Pulmonary artery endothelial cell (primary cell): ENCODE measurements around the gene EHD2. TPM values are rescaled to one million over a fixed set of nuclear protein-coding genes. Genes with fewer than 3 reads are reported as not detected.

Experiments
- DNase-seq: peaks from one replicate; pipeline ENCODE4 v3.0.0-alpha.2; 2011; ENCODE audit warnings: low read depth, low spot score
- total RNA-seq: library from RNA; depleted of rRNA; stranded (reverse); fragments of >200 nt; gene quantifications from 2 replicates; pipeline ENCODE4 v1.2.3, GENCODE V29; 2014

Gene EHD2
- total RNA-seq, 1 donor from 2014 or later: 97.5 TPM

- DNase-seq: no peak
Measured at GRCh38 chr19:47691090-47691489, 22.1 kb upstream of the EHD2 start.

- no peak for DNase-seq
Measured at GRCh38 chr19:47691782-47692181, 21.4 kb upstream of the EHD2 start.

GRCh38 chr19:47693489-47693888 is 19.7 kb upstream of the EHD2 start:
- no peak for DNase-seq

DNA sequence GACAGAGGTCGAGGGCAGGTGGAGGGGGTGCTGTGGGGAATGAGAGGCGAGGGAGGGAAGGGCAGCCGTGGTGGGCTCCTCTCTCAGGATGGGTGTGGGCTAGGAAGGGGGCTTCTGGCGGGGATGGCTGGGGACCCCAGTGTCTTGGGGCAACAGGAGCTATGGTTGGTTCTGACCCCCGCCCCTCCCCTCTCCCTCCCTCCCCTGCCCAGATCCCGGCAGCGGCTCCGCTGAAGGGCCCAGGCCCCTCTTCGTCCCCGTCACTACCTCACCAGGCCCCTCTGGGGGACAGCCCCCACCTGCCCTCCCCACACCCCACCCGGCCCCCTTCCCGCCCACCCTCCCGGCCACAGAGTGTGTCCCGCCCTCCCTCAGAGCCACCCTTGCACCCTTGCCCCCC is 19.3 kb upstream of the EHD2 start:
- DNase-seq: no peak

DNA sequence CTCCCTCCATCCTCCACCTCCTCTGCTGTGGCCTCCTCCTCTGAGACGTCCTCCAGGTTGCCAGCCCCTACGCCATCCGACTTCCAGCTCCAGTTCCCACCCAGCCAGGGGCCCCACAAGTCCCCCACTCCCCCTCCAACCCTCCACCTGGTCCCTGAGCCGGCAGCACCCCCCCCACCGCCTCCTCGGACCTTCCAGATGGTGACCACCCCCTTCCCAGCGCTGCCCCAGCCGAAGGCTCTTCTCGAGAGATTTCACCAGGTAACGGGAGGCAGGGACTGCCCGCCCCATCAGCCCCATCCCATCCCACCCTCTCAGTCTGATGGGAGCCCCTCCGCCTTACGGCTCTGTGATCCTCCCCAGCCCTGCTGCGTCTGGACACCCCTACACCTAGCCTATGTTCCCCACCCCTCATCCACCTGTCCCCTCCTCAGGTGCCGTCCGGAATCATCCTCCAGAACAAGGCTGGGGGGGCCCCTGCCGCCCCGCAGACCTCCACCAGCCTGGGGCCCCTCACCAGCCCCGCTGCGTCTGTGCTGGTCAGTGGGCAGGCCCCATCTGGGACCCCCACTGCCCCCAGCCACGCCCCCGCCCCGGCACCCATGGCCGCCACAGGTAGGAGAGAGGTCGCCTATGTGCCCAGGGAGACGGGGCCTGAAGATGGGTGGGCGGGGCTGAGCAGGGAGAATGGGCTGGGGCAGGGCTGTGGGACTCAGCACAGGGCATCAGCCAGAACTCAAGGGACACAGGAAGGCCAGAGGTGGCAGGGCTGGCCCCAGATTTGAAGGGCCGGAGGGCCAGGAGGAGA is 18.6 kb upstream of the EHD2 start:
- no peak for DNase-seq

DNA sequence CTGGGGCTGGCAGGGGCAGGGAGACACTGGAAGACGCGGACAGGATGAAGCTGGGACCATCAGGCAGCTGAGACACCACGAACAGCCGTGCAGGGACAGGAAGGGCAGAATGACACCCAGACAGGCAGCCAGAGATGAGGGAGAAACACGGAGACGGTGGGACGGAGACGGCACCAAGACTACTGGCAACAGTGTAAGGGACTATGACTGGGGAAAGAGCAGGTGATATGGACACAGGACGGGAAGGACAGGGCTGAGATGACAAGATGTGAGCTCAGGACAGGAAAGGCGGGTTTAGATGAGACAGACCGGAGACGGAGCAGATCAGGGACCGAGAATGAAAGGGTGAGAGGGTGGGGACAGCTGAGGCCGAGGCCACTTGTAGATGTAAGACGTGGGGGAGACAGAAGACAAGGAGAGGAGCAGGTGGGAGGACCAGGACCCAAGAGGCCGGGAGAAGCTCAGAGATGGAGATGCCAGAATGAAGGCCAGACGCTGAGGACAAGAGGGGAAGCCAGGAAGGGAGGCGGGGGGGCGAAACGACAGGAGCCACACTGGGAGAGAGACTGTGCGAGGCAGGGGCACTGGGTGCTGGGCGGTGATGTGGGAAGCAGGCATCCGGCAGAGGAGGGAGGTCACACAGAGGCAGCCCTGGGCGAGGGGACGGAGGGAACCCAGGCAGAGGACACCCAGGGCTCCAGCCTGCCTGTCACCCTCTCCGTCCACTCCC is 17.5 kb upstream of the EHD2 start:
- DNase-seq: no peak

DNA sequence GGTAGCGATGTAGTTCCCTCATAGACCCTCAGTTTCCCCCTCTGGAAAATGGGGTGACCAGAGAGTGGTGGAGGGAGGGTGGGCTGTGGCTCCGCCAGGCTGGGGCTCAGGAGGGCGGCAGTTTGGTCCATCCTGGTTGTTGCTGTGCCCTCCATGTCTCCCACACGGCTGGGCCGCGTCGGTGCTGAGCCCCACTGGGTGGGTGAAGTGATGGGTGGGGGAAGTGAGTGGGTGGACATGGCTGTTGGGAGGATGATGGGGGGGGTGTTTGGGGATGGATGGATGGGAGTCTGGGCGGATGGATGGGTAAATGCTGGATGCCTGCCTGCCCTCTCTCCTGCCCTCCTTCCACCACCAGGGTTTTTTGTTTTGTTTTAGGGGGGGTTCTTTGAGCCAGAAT is 16.6 kb upstream of the EHD2 start:
- DNase-seq: no peak

- DNase-seq: peak; percentile 48
Measured at GRCh38 chr19:47697863-47698609, 15.2 kb upstream of the EHD2 start.

GRCh38 chr19:47698631-47699359 is 14.4 kb upstream of the EHD2 start:
- no peak for DNase-seq

- DNase-seq: no peak
Measured at GRCh38 chr19:47699360-47699917, 13.8 kb upstream of the EHD2 start.

- no peak for DNase-seq
Measured at GRCh38 chr19:47700934-47701716, 12.1 kb upstream of the EHD2 start.

GRCh38 chr19:47701717-47702552 is 11.3 kb upstream of the EHD2 start:
- DNase-seq: no peak

DNA sequence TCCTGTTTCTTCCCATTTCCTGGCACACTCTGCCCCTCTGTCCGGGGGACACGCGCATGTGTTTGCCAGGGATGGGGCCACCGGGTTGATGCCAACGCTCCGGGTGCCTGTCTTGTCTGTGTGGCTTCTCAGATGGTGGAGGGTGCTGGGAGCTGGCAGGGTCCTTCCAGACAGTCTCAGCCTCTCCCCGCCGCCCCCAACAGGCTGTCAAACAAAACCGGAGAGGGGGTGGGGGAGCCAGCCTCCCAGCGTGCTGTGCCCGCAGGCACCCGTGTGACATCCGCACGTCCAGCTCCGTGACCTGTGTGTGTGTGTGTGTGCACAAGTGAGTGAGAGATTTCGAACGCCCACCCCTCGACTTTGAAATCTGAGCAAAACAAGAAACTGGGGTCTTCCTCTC is 10.6 kb upstream of the EHD2 start:
- DNase-seq: no peak

DNA sequence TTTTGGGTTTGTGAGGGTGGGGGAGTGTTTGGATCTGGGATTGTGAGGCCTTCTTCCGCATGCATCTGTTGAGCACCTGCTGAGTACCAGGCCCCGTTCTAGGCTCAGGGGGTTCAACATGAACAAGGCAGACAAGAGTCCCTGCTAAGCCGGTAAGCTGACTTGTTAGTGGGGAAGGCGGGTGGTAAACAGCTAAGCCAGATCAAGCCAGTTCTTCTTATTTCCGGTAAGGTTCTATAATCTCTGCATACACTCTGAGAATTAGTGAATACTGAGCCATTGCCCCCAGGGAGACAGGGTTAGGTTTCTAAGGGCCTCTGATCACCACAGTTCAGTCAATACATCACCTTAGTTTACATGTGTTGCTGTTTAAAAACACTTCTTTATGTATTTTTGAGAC is 9.9 kb upstream of the EHD2 start:
- DNase-seq: no peak

DNA sequence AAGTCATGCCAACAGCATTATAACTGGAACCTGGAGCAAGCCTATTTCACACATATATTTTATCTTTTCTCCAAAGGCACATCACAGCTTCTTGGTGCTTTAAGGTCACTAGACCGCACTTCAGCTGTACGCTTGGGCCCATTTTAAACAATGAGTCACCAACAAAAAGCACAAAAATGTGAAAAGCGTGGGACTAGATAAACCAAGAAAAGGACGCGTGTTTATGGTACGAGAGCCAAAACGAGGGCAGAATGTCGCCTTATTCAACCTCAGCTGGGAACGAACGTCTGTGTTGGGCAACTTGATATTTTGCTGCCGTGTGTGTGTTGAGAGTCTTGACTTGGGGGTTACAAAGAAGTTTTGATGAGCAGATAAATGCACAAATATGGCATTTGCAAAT is 9.2 kb upstream of the EHD2 start:
- DNase-seq: no peak

DNA sequence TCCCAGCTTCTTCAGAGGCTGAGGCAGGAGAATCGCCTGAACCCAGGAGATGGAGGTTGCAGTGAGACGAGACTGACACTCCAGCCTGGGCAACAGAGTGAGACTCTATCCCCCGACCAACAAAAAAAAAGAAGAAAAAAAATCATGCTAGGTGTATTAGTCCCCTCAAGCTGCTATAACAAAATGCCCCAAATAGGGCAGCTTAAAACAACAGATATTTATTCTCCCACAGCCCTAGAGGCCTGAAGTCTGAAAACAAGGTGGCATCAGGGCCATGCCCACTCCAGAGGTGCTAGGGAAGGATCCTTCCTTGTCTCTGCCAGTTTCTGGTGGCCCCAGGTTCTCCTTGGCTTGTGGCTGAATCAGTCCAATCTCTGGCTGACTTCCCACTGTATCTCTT is 8.6 kb upstream of the EHD2 start:
- no peak for DNase-seq

GRCh38 chr19:47707135-47707925 is 5.9 kb upstream of the EHD2 start:
- peak; percentile 35 for DNase-seq

GRCh38 chr19:47711652-47712242 is 1.5 kb upstream of the EHD2 start:
- no peak for DNase-seq
